H1 (cell line): ENCODE measurements around the gene PLEKHG5. TPM values are rescaled to one million over a fixed set of nuclear protein-coding genes. Genes with fewer than 3 reads are reported as not detected.
A peak's percentile ranks its signal among the peaks of the same experiment; 100 is the strongest.

Source experiments
- BRCA1 ChIP-seq: IDR thresholded peaks from 2 replicates; pipeline ENCODE4 v1.6.1; 2012; ENCODE audit warnings: low read depth, low read length, improper control_type of control experiment
- CBX8 ChIP-seq: fragments of 300-800, 300-1000 bp; sonication (generic); IDR thresholded peaks from 2 replicates; pipeline ENCODE4 v1.7.1; 2016; ENCODE audit warnings: low read depth, low read length, borderline replicate concordance
- CREB1 ChIP-seq: IDR thresholded peaks from 2 replicates; pipeline ENCODE4 v1.6.1; 2012; ENCODE audit warnings: inconsistent platforms
- GTF2F1 ChIP-seq: IDR thresholded peaks from 2 replicates; pipeline ENCODE4 v1.6.1; 2012; ENCODE audit warnings: low read depth, low read length, improper control_type of control experiment, borderline replicate concordance
- JUND ChIP-seq: IDR thresholded peaks from 2 replicates; pipeline ENCODE4 v1.6.1; 2011; ENCODE audit warnings: mild to moderate bottlenecking, improper control_type of control experiment, low read length
- NRF1 ChIP-seq: IDR thresholded peaks from 2 replicates; pipeline ENCODE4 v1.6.1; 2011; ENCODE audit warnings: mild to moderate bottlenecking, low read depth, low read length, improper control_type of control experiment
- PHF8 ChIP-seq: fragments of 200-600 bp; sonication (generic); conservative IDR thresholded peaks from 2 replicates; pipeline ENCODE4 v1.7.1; 2012; ENCODE audit warnings: low read depth, mild to moderate bottlenecking, inconsistent platforms, low read length, moderate library complexity
- POU5F1 ChIP-seq: IDR thresholded peaks from 2 replicates; pipeline ENCODE4 v1.6.1; 2011; ENCODE audit warnings: low read depth, mild to moderate bottlenecking, low read length, moderate library complexity
- RBBP5 ChIP-seq: IDR thresholded peaks from 2 replicates; pipeline ENCODE4 v1.7.1; 2012; ENCODE audit warnings: low read depth, mild to moderate bottlenecking, inconsistent platforms, low read length, moderate library complexity, borderline replicate concordance
- SP2 ChIP-seq: IDR thresholded peaks from 2 replicates; pipeline ENCODE4 v1.6.1; 2012; ENCODE audit warnings: mild to moderate bottlenecking, low read length, inconsistent platforms
- ZNF274 ChIP-seq: IDR thresholded peaks from 2 replicates; pipeline ENCODE4 v1.7.0; 2012; ENCODE audit warnings: low read length, borderline replicate concordance; ENCODE audit errors: extremely low read depth
- polyA plus RNA-seq, 7 experiments: library from polyadenylated mRNA; depleted of rRNA in 3 of 7; stranded (reverse) in 5 of 7; unstranded in 2 of 7; fragments of >200 nt in 5 of 7; fragments of 200-250 nt in 2 of 7; gene quantifications; 1 replicate in 5 of 7; 2 replicates in 1 of 7; 4 replicates in 1 of 7; pipeline versions ENCODE4 v1.2.1 to v1.2.3, GENCODE V29; 2011 to 2013; ENCODE audit warnings: missing spikeins in 2 of 7, mixed read lengths in 2 of 7
- total RNA-seq: library from RNA; stranded (reverse); fragmentation: NEBNext Ultra II Directional; extraction: Animal tissue kit (Norgen Biotek cat#: 25700); gene quantifications from 2 replicates; pipeline ENCODE4 v1.2.1, GENCODE V29; 2021
- TF ChIP-seq, protein P1 (sequence below): fragments of 300-600 bp; sonication (generic); IDR thresholded peaks from 2 replicates; pipeline ENCODE4 v1.7.1; 2012; ENCODE audit warnings: low read length, moderate library complexity, mild to moderate bottlenecking, inconsistent platforms; ENCODE audit not compliant: insufficient replicate concordance

The PLEKHG5 gene
- total and polyA plus RNA-seq, 2 of the 8 experiments (the other 6 are each of a cell fraction or from before 2014, with no cell fraction given): 10.4 to 13.8 TPM

DNA sequence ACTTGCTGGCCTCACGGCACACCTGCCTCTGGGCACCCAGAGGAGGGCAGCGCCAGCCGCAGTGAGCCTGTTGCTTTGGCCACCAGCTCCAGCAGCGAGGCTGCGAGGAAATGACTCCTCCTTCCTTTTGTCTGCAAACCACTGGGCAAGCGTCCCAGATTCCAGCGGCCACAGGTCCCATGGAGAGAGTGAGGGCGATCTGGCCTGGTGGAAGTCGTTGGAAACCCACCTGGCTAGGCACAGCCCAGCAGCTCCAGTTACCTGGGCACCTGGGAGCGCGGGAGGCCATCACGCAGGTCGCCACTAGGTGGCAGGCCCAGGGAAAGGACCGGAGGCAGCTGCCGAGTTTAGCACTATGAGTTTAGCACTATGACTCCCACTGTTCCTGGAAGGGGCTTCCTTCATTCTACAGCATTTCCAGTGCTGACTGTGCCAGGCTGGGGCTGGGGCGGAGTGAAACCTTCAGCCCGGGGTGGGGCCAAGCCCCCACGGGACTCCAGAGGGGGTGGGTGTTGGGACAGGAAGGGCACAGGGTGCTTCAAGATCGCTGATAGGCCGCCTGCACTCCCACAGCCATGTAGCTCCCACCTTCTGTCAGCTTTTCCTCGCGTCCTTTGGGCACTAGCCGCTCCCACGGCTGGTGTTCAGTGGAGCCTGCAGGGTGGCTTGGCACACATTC, 68.0 kb downstream of the PLEKHG5 start (continued):
- TF ChIP-seq, protein P1, sequence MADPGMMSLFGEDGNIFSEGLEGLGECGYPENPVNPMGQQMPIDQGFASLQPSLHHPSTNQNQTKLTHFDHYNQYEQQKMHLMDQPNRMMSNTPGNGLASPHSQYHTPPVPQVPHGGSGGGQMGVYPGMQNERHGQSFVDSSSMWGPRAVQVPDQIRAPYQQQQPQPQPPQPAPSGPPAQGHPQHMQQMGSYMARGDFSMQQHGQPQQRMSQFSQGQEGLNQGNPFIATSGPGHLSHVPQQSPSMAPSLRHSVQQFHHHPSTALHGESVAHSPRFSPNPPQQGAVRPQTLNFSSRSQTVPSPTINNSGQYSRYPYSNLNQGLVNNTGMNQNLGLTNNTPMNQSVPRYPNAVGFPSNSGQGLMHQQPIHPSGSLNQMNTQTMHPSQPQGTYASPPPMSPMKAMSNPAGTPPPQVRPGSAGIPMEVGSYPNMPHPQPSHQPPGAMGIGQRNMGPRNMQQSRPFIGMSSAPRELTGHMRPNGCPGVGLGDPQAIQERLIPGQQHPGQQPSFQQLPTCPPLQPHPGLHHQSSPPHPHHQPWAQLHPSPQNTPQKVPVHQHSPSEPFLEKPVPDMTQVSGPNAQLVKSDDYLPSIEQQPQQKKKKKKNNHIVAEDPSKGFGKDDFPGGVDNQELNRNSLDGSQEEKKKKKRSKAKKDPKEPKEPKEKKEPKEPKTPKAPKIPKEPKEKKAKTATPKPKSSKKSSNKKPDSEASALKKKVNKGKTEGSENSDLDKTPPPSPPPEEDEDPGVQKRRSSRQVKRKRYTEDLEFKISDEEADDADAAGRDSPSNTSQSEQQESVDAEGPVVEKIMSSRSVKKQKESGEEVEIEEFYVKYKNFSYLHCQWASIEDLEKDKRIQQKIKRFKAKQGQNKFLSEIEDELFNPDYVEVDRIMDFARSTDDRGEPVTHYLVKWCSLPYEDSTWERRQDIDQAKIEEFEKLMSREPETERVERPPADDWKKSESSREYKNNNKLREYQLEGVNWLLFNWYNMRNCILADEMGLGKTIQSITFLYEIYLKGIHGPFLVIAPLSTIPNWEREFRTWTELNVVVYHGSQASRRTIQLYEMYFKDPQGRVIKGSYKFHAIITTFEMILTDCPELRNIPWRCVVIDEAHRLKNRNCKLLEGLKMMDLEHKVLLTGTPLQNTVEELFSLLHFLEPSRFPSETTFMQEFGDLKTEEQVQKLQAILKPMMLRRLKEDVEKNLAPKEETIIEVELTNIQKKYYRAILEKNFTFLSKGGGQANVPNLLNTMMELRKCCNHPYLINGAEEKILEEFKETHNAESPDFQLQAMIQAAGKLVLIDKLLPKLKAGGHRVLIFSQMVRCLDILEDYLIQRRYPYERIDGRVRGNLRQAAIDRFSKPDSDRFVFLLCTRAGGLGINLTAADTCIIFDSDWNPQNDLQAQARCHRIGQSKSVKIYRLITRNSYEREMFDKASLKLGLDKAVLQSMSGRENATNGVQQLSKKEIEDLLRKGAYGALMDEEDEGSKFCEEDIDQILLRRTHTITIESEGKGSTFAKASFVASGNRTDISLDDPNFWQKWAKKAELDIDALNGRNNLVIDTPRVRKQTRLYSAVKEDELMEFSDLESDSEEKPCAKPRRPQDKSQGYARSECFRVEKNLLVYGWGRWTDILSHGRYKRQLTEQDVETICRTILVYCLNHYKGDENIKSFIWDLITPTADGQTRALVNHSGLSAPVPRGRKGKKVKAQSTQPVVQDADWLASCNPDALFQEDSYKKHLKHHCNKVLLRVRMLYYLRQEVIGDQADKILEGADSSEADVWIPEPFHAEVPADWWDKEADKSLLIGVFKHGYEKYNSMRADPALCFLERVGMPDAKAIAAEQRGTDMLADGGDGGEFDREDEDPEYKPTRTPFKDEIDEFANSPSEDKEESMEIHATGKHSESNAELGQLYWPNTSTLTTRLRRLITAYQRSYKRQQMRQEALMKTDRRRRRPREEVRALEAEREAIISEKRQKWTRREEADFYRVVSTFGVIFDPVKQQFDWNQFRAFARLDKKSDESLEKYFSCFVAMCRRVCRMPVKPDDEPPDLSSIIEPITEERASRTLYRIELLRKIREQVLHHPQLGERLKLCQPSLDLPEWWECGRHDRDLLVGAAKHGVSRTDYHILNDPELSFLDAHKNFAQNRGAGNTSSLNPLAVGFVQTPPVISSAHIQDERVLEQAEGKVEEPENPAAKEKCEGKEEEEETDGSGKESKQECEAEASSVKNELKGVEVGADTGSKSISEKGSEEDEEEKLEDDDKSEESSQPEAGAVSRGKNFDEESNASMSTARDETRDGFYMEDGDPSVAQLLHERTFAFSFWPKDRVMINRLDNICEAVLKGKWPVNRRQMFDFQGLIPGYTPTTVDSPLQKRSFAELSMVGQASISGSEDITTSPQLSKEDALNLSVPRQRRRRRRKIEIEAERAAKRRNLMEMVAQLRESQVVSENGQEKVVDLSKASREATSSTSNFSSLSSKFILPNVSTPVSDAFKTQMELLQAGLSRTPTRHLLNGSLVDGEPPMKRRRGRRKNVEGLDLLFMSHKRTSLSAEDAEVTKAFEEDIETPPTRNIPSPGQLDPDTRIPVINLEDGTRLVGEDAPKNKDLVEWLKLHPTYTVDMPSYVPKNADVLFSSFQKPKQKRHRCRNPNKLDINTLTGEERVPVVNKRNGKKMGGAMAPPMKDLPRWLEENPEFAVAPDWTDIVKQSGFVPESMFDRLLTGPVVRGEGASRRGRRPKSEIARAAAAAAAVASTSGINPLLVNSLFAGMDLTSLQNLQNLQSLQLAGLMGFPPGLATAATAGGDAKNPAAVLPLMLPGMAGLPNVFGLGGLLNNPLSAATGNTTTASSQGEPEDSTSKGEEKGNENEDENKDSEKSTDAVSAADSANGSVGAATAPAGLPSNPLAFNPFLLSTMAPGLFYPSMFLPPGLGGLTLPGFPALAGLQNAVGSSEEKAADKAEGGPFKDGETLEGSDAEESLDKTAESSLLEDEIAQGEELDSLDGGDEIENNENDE: no peak
- TF ChIP-seq RBBP5: no peak; the same call in 1 of the 2 replicates
- TF ChIP-seq JUND: no peak
- TF ChIP-seq BRCA1: no peak
- no peak for TF ChIP-seq PHF8
- no peak for TF ChIP-seq POU5F1
- no peak for TF ChIP-seq GTF2F1
- TF ChIP-seq CBX8: no peak
- TF ChIP-seq CREB1: peak; percentile 35; the same call in 1 of the 2 replicates
- no peak for TF ChIP-seq ZNF274
- TF ChIP-seq NRF1: no peak
- no peak for TF ChIP-seq SP2
